Mesothelial cell of epicardium (in vitro differentiated cells): ENCODE measurements around the gene RNU6-9. TPM values are rescaled to one million over a fixed set of nuclear protein-coding genes. Genes with fewer than 3 reads are reported as not detected.

ENCODE experiments used
- DNase-seq, 2 experiments: peaks; one replicate each; pipeline ENCODE4 v3.0.0; 2021; ENCODE audit warnings: low spot score in 2 of 2; ENCODE audit not compliant: unreplicated experiment in 2 of 2
- H3K27ac Mint-ChIP-seq: 2 replicates; pipeline ENCODE4 v1.8.0; 2021; ENCODE audit warnings: mixed read lengths
- H3K27me3 Mint-ChIP-seq: 2 replicates; pipeline ENCODE4 v1.8.0; 2021; ENCODE audit warnings: low read depth, mixed read lengths
- H3K36me3 Mint-ChIP-seq: 2 replicates; pipeline ENCODE4 v1.8.0; 2021; ENCODE audit warnings: mixed read lengths
- H3K4me1 Mint-ChIP-seq: 2 replicates; pipeline ENCODE4 v1.8.0; 2021; ENCODE audit warnings: mixed read lengths
- H3K4me3 Mint-ChIP-seq: 2 replicates; pipeline ENCODE4 v1.8.0; 2021; ENCODE audit warnings: mild to moderate bottlenecking, moderate library complexity, mixed read lengths
- H3K9me3 Mint-ChIP-seq: 2 replicates; pipeline ENCODE4 v1.8.0; 2021; ENCODE audit warnings: mixed read lengths
- total RNA-seq: library from RNA; stranded (reverse); gene quantifications from 3 replicates; pipeline ENCODE4 v1.2.1, GENCODE V29; 2021
- TF ChIP-seq, protein P1 (sequence below): fragments of 200-600 bp; sonication (generic); IDR thresholded peaks from one replicate; pipeline ENCODE4 v1.5.0; 2021; ENCODE audit warnings: antibody characterized with exemption; ENCODE audit not compliant: unreplicated experiment

RNU6-9 gene
- total RNA-seq, 1 donor from 2014 or later: not detected

DNA sequence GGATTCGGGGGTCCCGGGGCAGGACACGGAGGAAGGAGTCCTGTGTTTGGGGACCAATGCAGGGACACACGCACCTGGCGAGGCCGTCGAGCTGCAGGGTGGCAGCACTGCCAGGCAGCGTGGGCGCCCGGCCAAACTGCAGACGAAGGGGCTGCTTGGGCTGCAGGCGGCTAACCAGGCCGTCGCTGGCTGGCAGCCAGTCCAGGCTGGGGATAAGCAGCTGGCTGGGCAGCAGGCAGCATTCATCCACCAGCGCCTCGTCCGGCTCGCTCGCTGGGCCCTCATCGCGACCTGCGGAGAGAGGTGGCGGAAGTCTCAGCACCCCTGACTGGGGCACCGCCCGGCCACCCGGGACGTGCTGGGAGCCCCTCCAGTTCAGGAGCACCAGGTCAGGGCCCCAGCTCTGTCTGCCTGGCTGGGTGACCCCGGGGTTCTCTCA lies 22.3 kb upstream of the RNU6-9 start:
- no peak for DNase-seq
- Mint-ChIP-seq H3K27ac (no peak overlapping the region), H3K27me3 (peaks cover 2% of the 10 kb centered on the region), H3K4me3 (no peak overlapping the region), H3K36me3 (peaks cover 16% of the 10 kb centered on the region), H3K9me3 (no peaks in the 10 kb centered on the region), H3K4me1 (peaks cover 2% of the 10 kb centered on the region)
- TF ChIP-seq, protein P1, sequence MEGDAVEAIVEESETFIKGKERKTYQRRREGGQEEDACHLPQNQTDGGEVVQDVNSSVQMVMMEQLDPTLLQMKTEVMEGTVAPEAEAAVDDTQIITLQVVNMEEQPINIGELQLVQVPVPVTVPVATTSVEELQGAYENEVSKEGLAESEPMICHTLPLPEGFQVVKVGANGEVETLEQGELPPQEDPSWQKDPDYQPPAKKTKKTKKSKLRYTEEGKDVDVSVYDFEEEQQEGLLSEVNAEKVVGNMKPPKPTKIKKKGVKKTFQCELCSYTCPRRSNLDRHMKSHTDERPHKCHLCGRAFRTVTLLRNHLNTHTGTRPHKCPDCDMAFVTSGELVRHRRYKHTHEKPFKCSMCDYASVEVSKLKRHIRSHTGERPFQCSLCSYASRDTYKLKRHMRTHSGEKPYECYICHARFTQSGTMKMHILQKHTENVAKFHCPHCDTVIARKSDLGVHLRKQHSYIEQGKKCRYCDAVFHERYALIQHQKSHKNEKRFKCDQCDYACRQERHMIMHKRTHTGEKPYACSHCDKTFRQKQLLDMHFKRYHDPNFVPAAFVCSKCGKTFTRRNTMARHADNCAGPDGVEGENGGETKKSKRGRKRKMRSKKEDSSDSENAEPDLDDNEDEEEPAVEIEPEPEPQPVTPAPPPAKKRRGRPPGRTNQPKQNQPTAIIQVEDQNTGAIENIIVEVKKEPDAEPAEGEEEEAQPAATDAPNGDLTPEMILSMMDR: no peak

DNA sequence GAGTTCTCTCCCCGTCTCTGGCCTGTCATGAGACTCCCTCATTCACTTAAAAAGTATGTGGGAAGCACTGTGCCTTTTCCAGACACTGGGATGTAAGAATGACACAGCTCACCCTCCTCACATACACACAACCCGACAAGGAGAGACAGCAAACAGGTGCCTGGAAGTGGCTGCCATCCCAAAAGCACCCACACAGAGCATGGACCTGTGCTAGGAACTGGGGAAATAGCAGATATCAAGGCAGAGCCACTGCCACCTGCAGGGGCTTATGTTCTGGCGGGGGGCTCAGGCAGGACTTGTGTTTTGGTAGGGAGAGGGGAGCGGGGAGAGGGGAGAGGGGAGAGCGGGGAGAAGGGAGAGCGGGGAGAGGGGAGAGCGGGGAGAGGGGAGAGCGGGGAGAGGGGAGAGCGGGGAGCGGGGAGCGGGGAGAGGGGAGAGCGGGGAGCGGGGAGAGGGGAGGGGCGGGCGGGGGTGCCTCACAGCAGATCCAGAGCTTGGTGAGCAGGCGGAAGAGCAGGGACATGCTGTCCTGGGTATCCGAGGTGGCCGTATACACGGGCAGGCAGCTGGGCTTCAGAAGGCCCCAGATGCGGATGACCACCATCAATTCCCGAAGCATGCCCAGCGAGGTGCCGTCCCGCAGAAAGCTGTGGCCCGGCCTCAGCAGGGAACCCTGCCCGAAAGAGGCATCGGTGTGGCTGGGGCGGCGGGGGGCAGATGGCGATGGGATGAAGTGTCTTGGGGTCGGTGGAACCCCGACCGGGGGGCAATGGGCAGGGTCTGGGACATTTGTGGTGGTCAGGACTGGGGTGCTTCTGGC lies 21.6 kb upstream of the RNU6-9 start:
- H3K27ac Mint-ChIP-seq: peak overlapping the region; percentile 92
- TF ChIP-seq, protein P1: no peak
- H3K4me1 Mint-ChIP-seq: peaks cover 2% of the 10 kb centered on the region

DNA sequence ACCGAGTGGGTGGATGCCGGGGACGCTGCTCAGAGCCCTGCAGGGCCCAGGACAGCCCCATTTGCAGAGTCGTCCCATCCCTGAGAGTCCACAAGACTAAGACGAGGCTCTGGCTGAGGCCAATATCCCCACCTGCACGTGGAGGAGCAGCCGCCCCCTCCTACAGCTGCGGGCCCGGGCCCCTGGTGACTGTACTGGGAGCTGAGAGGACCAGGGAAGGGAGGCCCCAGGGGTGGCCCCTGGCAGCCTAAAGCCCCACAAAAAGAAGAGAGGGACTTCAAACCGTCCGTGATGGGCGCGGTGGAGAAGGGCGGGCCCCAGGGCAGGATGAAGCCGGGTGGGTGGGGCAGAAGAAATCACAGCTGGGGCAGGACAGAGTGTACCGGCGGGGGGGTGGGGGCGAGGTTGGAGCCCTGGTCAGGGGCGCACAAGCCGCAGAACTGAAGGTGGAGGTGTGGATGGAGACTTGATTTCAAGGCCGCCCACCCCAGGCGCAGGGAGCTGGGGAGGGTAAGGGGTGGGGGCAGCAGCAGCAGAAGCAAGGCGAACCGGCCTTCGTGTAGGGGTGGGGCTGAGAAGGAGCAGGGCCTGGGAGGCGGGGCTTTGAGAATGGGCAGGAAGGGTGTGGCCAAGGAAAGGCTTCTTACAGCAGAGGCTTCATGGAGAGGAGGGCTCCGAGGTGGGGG lies 20.9 kb upstream of the RNU6-9 start:
- peak in 1 of 2 experiments; percentile 64 for DNase-seq
- Mint-ChIP-seq H3K4me1 (peaks cover 2% of the 10 kb centered on the region), H3K27ac (peak overlapping the region; percentile 89)

More for the DNA sequence above, 21.6 kb upstream of the RNU6-9 start:
- no peaks in the 10 kb centered on the region for H3K9me3 Mint-ChIP-seq
- H3K27me3 Mint-ChIP-seq: peaks cover 2% of the 10 kb centered on the region
- H3K36me3 Mint-ChIP-seq: peaks cover 16% of the 10 kb centered on the region
- H3K4me3 Mint-ChIP-seq: peak overlapping the region; percentile 28
- DNase-seq: no peak

DNA sequence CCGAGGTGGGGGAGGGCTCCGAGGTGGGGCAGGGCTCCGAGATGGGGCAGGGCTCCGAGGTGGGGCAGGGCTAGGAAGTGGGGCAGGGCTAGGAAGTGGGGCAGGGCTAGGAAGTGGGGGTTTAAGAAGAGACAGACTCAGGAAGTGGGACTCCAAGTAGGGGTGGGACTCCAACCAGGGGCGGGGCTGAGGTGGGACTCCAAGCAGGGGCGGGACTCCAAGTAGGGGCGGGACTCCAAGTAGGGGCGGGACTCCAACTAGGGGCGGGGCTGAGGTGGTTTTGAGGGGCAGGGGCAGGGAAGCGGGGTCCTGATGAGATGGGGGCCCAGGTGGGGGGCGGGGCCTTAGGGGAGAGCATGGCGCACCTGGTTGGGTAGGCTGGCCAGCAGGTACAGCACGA lies 20.2 kb upstream of the RNU6-9 start:
- Mint-ChIP-seq H3K27me3 (peaks cover 2% of the 10 kb centered on the region), H3K4me3 (no peak overlapping the region), H3K4me1 (peaks cover 2% of the 10 kb centered on the region), H3K36me3 (peaks cover 13% of the 10 kb centered on the region), H3K27ac (no peak overlapping the region), H3K9me3 (no peaks in the 10 kb centered on the region)
- no peak for DNase-seq
- TF ChIP-seq, protein P1: no peak

More for the DNA sequence above, 20.9 kb upstream of the RNU6-9 start:
- TF ChIP-seq, protein P1: no peak
- Mint-ChIP-seq H3K36me3 (peaks cover 16% of the 10 kb centered on the region), H3K9me3 (no peaks in the 10 kb centered on the region), H3K4me3 (no peak overlapping the region), H3K27me3 (peaks cover 2% of the 10 kb centered on the region)

DNA sequence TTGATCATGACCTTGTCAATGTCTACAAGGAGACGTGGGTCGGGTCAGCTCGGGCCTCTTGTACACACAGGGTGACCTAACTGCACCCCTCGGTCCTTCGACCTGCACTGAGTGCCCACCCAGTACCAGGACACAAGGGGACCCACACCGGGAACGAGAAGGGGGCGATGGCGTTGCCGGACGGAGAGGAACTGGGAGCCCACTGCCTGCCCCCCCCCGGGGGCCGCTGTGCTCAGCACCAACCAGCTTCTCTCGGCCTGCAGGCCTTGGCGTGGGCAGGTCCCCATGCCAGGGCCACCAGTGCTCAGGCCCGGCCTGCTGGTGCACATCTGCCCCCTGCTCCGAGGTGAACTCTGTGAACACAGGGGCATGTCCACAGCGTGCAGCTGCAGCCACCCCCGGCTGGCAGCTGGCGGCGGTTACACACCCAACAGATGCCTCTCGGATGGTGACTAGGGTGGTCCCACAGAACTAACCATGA lies 19.7 kb upstream of the RNU6-9 start:
- DNase-seq: no peak
- H3K36me3 Mint-ChIP-seq: peaks cover 11% of the 10 kb centered on the region
- H3K4me3 Mint-ChIP-seq: no peak overlapping the region
- TF ChIP-seq, protein P1: no peak
- H3K27ac Mint-ChIP-seq: no peak overlapping the region
- no peaks in the 10 kb centered on the region for H3K9me3 Mint-ChIP-seq
- H3K4me1 Mint-ChIP-seq: peaks cover 2% of the 10 kb centered on the region
- peaks cover 2% of the 10 kb centered on the region for H3K27me3 Mint-ChIP-seq
